Activated CD4-positive, alpha-beta T cell treated with anti-CD3 and anti-CD28 coated beads for 24 hours (primary cell): ENCODE results near the gene TBCA.
A peak's percentile ranks its signal among the peaks of the same experiment; 100 is the strongest.
"Not testable (repeated sequence)": the region's sequence is repeated elsewhere in the genome, so short reads cannot be mapped to it uniquely, and the experiment has no call there.

ENCODE experiments used
- DNase-seq, 2 donors: peaks; one replicate each; pipeline ENCODE4 v3.0.0-alpha.2; 2020; ENCODE audit warnings: low read depth in 2 of 2

Gene TBCA

GRCh38 chr5:77709993-77710685 lies 66.0 kb downstream of the TBCA start:
- no peak for DNase-seq

GRCh38 chr5:77709340-77709739 lies 66.8 kb downstream of the TBCA start:
- no peak for DNase-seq

- DNase-seq, result no peak
Measured at GRCh38 chr5:77707791-77708190, 68.3 kb downstream of the TBCA start.

GRCh38 chr5:77699569-77699968 lies 76.6 kb downstream of the TBCA start:
- not testable (repeated sequence) for DNase-seq

- DNase-seq, result no peak
Measured at GRCh38 chr5:77698920-77699319, 77.2 kb downstream of the TBCA start.

GRCh38 chr5:77697692-77698091 lies 78.4 kb downstream of the TBCA start:
- no peak for DNase-seq

GRCh38 chr5:77696120-77696519 lies 80.0 kb downstream of the TBCA start:
- no peak for DNase-seq

GRCh38 chr5:77693913-77694312 lies 82.2 kb downstream of the TBCA start:
- no peak for DNase-seq

- DNase-seq, result no peak
Measured at GRCh38 chr5:77683171-77683732, 92.9 kb downstream of the TBCA start.

GRCh38 chr5:77670526-77670925 lies 105.6 kb downstream of the TBCA start:
- no peak for DNase-seq

GRCh38 chr5:77669677-77670076 lies 106.5 kb downstream of the TBCA start:
- DNase-seq, result no peak

- DNase-seq, result no peak
Measured at GRCh38 chr5:77663090-77663863, 112.9 kb downstream of the TBCA start.

GRCh38 chr5:77662635-77663034 lies 113.5 kb downstream of the TBCA start:
- DNase-seq, result no peak

GRCh38 chr5:77658662-77659061 lies 117.5 kb downstream of the TBCA start:
- DNase-seq, result no peak

GRCh38 chr5:77651343-77651742 lies 124.8 kb downstream of the TBCA start:
- DNase-seq, result no peak

GRCh38 chr5:77650686-77651085 lies 125.5 kb downstream of the TBCA start:
- no peak for DNase-seq

- DNase-seq, result no peak
Measured at GRCh38 chr5:77649776-77650175, 126.4 kb downstream of the TBCA start.

GRCh38 chr5:77645995-77646639 lies 130.0 kb downstream of the TBCA start:
- no peak for DNase-seq

- peak in 1 of 2 donors; percentile 13 for DNase-seq
Measured at GRCh38 chr5:77645158-77645994, 130.8 kb downstream of the TBCA start.

- no peak for DNase-seq
Measured at GRCh38 chr5:77644371-77645157, 131.6 kb downstream of the TBCA start.
